Stimulated activated CD4-positive, alpha-beta T cell treated with anti-CD3 and anti-CD28 coated beads, Interleukin-2, amount 100 ng/mL, for 48 hours (primary cell): ENCODE measurements around the gene TCHHL1.

Experiments
- DNase-seq, 2 donors: peaks; one replicate each; pipeline ENCODE4 v3.0.0-alpha.2; 2020

TCHHL1 gene

GRCh38 chr1:152089014-152089674 lies at the start of gene TCHHL1:
Gene TCHHL1, minus strand, starts transcription at chr1:152089064. Its CDS starts 921 bp downstream, at chr1:152088143.
- no peak for DNase-seq

- no peak for DNase-seq
These were observed 48.4 kb upstream of the TCHHL1 start for GRCh38 chr1:152137215-152137614.

- no peak for DNase-seq
These were observed 41.3 kb upstream of the TCHHL1 start for GRCh38 chr1:152130186-152130585.

GRCh38 chr1:152127673-152128072 lies 38.8 kb upstream of the TCHHL1 start:
- DNase-seq = no peak

GRCh38 chr1:152125834-152126443 lies 37.1 kb upstream of the TCHHL1 start:
- no peak for DNase-seq

GRCh38 chr1:152118915-152119314 lies 30.1 kb upstream of the TCHHL1 start:
- DNase-seq = no peak

GRCh38 chr1:152115344-152115743 lies 26.5 kb upstream of the TCHHL1 start, which contains the start of gene TCHH:
Gene TCHH, minus strand, starts transcription at chr1:152115444. Its CDS starts 1,364 bp downstream, at chr1:152114080.
- DNase-seq = no peak

- no peak for DNase-seq
These were observed 24.1 kb upstream of the TCHHL1 start for GRCh38 chr1:152112885-152113432.

- no peak for DNase-seq
These were observed 23.4 kb upstream of the TCHHL1 start for GRCh38 chr1:152112101-152112884.

GRCh38 chr1:152111515-152111968 lies 22.7 kb upstream of the TCHHL1 start:
- DNase-seq = no peak

GRCh38 chr1:152110860-152111514 lies 22.1 kb upstream of the TCHHL1 start:
- DNase-seq = peak in 1 of 2 donors; percentile 29

- no peak for DNase-seq
These were observed 21.5 kb upstream of the TCHHL1 start for GRCh38 chr1:152110365-152110859.

GRCh38 chr1:152109998-152110294 lies 21.1 kb upstream of the TCHHL1 start:
- no peak for DNase-seq

GRCh38 chr1:152109231-152109997 lies 20.6 kb upstream of the TCHHL1 start:
- DNase-seq = no peak

- DNase-seq = no peak
These were observed 20.0 kb upstream of the TCHHL1 start for GRCh38 chr1:152108882-152109222.

GRCh38 chr1:152107984-152108881 lies 19.4 kb upstream of the TCHHL1 start:
- DNase-seq = no peak

GRCh38 chr1:152107031-152107983 lies 18.4 kb upstream of the TCHHL1 start:
- DNase-seq = no peak

GRCh38 chr1:152104854-152105253 lies 16.0 kb upstream of the TCHHL1 start:
- no peak for DNase-seq

GRCh38 chr1:152096931-152097330 lies 8.1 kb upstream of the TCHHL1 start:
- no peak for DNase-seq

- no peak for DNase-seq
These were observed 2.1 kb downstream of the TCHHL1 start for GRCh38 chr1:152086760-152087159.
